ENCODE measurements around the gene ANKRD33B. TPM values are rescaled to one million over a fixed set of nuclear protein-coding genes. Genes with fewer than 3 reads are reported as not detected.

Gene ANKRD33B
- total RNA-seq, 4 donors from 2014 or later: 4.4 to 17.2 (median 5.9) TPM

DNA sequence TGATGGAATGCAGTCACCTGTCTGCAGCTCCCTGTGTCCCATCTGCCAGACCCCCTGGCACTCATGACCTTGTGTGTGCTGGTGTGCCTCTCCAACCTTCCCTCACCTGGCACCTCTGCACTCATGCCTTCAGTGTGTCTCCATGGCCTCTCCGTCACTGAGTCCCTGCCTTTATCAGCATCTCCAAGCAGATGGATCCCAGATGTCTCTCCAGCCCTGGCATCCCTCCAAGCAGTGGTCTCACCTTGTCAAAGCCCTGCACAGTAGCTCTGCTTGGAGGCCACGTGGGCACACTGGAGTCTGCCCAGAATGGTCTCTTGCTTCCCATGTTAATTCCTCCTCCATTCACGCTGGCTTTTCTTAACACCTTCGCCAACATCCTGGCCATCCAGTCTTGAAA lies 112.4 kb downstream of the ANKRD33B start:
- H3K27ac ChIP-seq: no peak overlapping the region
- peaks cover 0 to 9% (median 0%) of the 10 kb centered on the region in 3 donors for H3K9me3 ChIP-seq
- WGBS, 2 donors (ENCODE audit: low coverage in 1 of 2): 38% methylated on average over 3 of the region's 4 CpGs; no CpG with 5 or more reads in 1 of the 2 donors
- ATAC-seq: no peak
- peaks cover 6% of the 10 kb centered on the region for H3K27me3 ChIP-seq
- H3K36me3 ChIP-seq: peaks cover 0 to 41% of the 10 kb centered on the region in 2 donors
- TF ChIP-seq POLR2AphosphoS5 (IDR thresholded peaks at IDR 0.05): no peak
- TF ChIP-seq, protein P1, sequence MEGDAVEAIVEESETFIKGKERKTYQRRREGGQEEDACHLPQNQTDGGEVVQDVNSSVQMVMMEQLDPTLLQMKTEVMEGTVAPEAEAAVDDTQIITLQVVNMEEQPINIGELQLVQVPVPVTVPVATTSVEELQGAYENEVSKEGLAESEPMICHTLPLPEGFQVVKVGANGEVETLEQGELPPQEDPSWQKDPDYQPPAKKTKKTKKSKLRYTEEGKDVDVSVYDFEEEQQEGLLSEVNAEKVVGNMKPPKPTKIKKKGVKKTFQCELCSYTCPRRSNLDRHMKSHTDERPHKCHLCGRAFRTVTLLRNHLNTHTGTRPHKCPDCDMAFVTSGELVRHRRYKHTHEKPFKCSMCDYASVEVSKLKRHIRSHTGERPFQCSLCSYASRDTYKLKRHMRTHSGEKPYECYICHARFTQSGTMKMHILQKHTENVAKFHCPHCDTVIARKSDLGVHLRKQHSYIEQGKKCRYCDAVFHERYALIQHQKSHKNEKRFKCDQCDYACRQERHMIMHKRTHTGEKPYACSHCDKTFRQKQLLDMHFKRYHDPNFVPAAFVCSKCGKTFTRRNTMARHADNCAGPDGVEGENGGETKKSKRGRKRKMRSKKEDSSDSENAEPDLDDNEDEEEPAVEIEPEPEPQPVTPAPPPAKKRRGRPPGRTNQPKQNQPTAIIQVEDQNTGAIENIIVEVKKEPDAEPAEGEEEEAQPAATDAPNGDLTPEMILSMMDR (IDR thresholded peaks at IDR 0.05): no peak
- TF ChIP-seq EP300 (IDR thresholded peaks at IDR 0.05): no peak
- no peak for TF ChIP-seq POLR2A (IDR thresholded peaks at IDR 0.05)
- no peaks in the 10 kb centered on the region for H3K4me1 ChIP-seq
- H3K4me3 ChIP-seq: no peak overlapping the region

DNA sequence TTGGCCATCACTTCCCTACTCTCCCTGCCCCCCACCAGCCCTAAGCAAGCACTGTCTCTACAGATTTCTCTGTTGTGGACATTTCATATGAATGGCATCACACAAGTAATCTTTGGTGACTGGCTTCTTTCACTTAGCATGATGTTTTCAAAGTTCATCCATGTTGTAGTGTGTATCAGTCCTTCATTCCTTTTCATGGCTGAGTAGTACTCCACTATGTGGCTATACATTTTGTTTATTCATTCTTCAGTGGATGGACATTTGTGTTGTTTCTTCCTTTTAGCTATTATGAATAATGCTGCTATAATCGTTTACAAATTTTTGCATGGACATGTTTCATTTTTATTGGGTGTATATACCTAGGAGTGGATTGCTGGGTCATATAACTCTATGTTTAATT lies 113.1 kb downstream of the ANKRD33B start:
- WGBS, 2 donors (ENCODE audit: low coverage in 1 of 2): 95% methylated on average over 1 of the region's 1 CpG; no CpG with 5 or more reads in 1 of the 2 donors
- Histone ChIP-seq H3K27ac (no peak overlapping the region), H3K4me1 (no peaks in the 10 kb centered on the region), H3K36me3 (peaks cover 0 to 48% of the 10 kb centered on the region in 2 donors), H3K9me3 (peaks cover 0 to 9% (median 0%) of the 10 kb centered on the region in 3 donors), H3K4me3 (no peak overlapping the region), H3K27me3 (peaks cover 6% of the 10 kb centered on the region)
- TF ChIP-seq, protein P1 (IDR thresholded peaks at IDR 0.05): no peak
- no peak for TF ChIP-seq POLR2A (IDR thresholded peaks at IDR 0.05)
- no peak for ATAC-seq

DNA sequence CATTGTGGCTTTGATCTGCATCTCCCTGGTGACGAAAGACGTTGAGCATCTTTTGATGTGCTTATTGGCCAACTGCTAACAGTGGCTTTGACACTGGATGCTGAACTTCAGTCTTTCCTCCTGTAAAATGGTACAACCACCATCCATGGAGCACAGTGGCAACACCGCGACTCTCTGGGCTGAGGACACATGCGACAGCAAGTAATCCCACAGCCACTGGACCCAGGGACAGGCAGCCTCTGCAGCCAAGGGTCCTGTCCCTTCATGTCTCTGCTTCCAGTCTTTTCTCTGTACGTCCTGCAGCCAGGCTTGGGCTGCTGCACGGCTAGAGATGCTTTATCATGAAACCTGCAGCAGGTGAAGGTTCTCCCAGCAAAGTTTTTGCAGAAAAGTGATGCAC lies 113.7 kb downstream of the ANKRD33B start:
- Histone ChIP-seq H3K27me3 (peaks cover 6% of the 10 kb centered on the region), H3K4me1 (no peaks in the 10 kb centered on the region), H3K36me3 (peaks cover 0 to 54% of the 10 kb centered on the region in 2 donors), H3K4me3 (no peak overlapping the region), H3K27ac (no peak overlapping the region), H3K9me3 (peaks cover 0 to 9% (median 0%) of the 10 kb centered on the region in 3 donors)
- no peak for ATAC-seq
- no peak for TF ChIP-seq POLR2AphosphoS5 (IDR thresholded peaks at IDR 0.05)
- WGBS, 2 donors (ENCODE audit: low coverage in 1 of 2): 94 to 100% methylated on average over 2 to 5 of the region's 7 CpGs

DNA sequence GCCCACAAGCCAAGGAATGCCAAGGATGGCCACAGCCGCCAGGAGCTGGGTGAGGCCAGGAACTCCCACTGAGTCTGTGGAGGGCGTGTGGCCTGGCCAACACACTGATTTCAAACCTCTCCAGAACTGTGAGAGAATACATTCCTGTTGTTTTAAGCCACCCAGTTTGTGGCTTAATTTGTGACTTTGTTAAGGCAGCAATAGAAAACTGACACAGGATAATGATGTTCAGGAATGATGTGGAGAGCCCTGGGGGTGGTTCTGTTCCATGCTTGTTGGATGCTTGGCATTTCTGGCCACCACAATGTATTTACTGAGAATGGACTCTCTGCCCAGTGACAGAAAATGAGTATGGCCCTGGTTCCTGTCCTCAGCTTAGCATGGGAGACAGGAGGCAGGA lies 114.4 kb downstream of the ANKRD33B start:
- H3K27me3 ChIP-seq: peaks cover 6% of the 10 kb centered on the region
- H3K27ac ChIP-seq: no peak overlapping the region
- H3K36me3 ChIP-seq: peaks cover 0 to 61% of the 10 kb centered on the region in 2 donors
- ATAC-seq: no peak
- no peak overlapping the region for H3K4me3 ChIP-seq
- 83 to 94% methylated on average over 2 of the region's 2 CpGs for WGBS, 2 donors (ENCODE audit: low coverage in 1 of 2)
- TF ChIP-seq, protein P1 (IDR thresholded peaks at IDR 0.05): no peak
- TF ChIP-seq POLR2A (IDR thresholded peaks at IDR 0.05) (no peak), POLR2AphosphoS5 (IDR thresholded peaks at IDR 0.05) (no peak), EP300 (IDR thresholded peaks at IDR 0.05) (no peak)
- peaks cover 0 to 9% (median 0%) of the 10 kb centered on the region in 3 donors for H3K9me3 ChIP-seq
- H3K4me1 ChIP-seq: no peaks in the 10 kb centered on the region

GRCh38 chr5:10679336-10679988 lies 115.6 kb downstream of the ANKRD33B start:
- Histone ChIP-seq H3K27me3 (peaks cover 6% of the 10 kb centered on the region), H3K4me1 (no peaks in the 10 kb centered on the region), H3K36me3 (peaks cover 0 to 67% of the 10 kb centered on the region in 2 donors), H3K9me3 (peaks cover 0 to 9% (median 0%) of the 10 kb centered on the region in 3 donors), H3K27ac (no peak overlapping the region), H3K4me3 (no peak overlapping the region)
- no peak for ATAC-seq
- WGBS, 2 donors (ENCODE audit: low coverage in 1 of 2): 67 to 100% methylated on average over 1 of the region's 15 CpGs
- TF ChIP-seq, protein P1 (IDR thresholded peaks at IDR 0.05): no peak
- TF ChIP-seq POLR2A (IDR thresholded peaks at IDR 0.05) (no peak), EP300 (IDR thresholded peaks at IDR 0.05) (no peak), POLR2AphosphoS5 (IDR thresholded peaks at IDR 0.05) (no peak)
